Stomach (tissue), 4 donors: ENCODE results near the gene CLEC1A.

Experiments
- CTCF ChIP-seq, 7 experiments: fragments of 450-650 bp in 4 of 7; fragments of 200-600 bp in 3 of 7; sonication (generic) in 3 of 7; IDR thresholded peaks; one replicate each; pipeline ENCODE4 v1.5.1; 2016 to 2019; ENCODE audit warnings: antibody characterized with exemption in 7 of 7, control low read depth in 2 of 7, mild to moderate bottlenecking in 1 of 7
- POLR2A ChIP-seq, 4 donors: fragments of 450-650 bp; IDR thresholded peaks; one replicate each; pipeline ENCODE4 v1.6.1; 2016; ENCODE audit warnings: antibody characterized with exemption in 4 of 4, control low read depth in 2 of 4, mild to moderate bottlenecking in 1 of 4, moderate library complexity in 1 of 4

DNA sequence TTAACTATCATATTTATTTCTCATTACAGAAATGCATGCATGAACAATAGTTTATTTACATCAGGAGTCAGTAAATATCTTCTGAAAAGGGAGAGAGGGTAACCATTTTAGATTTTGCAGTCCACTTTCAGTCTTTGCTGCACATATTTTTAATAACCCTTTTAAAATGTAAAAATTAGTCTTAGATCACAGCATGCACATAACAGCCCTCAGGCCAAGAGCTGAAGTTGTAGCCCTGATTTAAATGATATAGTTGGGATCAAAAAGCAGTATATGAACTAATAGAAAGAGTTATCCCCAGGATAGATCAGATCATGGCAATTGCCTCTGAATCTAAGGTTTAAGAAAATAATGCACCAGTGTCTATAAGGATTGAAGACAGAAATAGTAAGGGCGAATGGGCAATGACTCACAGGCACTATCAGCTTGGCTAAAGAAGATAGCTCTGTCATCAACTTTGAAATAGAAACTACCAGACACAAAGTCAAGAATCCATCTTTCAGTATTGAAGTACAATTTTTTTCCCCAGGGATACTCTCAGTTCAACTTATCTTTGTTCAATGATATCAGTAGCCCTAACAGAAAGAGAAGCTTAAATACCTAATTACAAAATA lies 44.3 kb upstream of the CLEC1A start:
- TF ChIP-seq CTCF (IDR thresholded peaks at IDR 0.05) (no peak), POLR2A (IDR thresholded peaks at IDR 0.05) (no peak)
